ENCODE measurements around the gene HYKK. TPM values are rescaled to one million over a fixed set of nuclear protein-coding genes. Genes with fewer than 3 reads are reported as not detected.

HYKK gene
- total and polyA plus RNA-seq, 2 of the 8 experiments (the other 6 are each of a cell fraction or from before 2014, with no cell fraction given), result 2.0 to 3.7 TPM

GRCh38 chr15:78552597-78552996, 45.2 kb downstream of the HYKK start:
- Histone ChIP-seq H2AK5ac (ENCODE audit: low read depth, low read length) (no peak overlapping the region), H4K8ac (ENCODE audit: extremely low read depth, insufficient read depth, low read length) (no peak overlapping the region), H3K27me3 (replicated peaks in 1 of 4; ENCODE audit: control insufficient read depth in 3 of 4, extremely low read depth in 1 of 4, insufficient read depth in 3 of 4, low read length in 3 of 4) (no peaks in the 10 kb centered on the region), H3K27ac (ENCODE audit: low read depth, low read length) (no peak overlapping the region), H3K4me1 (replicated peaks in 1 of 4; ENCODE audit: control insufficient read depth in 3 of 4, insufficient read depth in 4 of 4, low read length in 3 of 4) (no peaks in the 10 kb centered on the region), H3K79me2 (ENCODE audit: control insufficient read depth in 1 of 2, insufficient read depth in 2 of 2, low read length in 2 of 2) (no peaks in the 10 kb centered on the region), H3K79me1 (ENCODE audit: low read depth, low read length) (no peaks in the 10 kb centered on the region), H2BK5ac (ENCODE audit: low read depth, low read length) (no peak overlapping the region), H4K91ac (replicated peaks; ENCODE audit: insufficient read length, low read length) (no peak overlapping the region), H3K4ac (replicated peaks; ENCODE audit: insufficient read length, low read depth, low read length) (no peak overlapping the region), H4K20me1 (replicated peaks in 1 of 2; ENCODE audit: control insufficient read depth in 1 of 2, insufficient read depth in 2 of 2, low read length in 2 of 2) (peaks cover 0 to 1% of the 10 kb centered on the region in 2 experiments), H3K23me2 (ENCODE audit: low read depth, low read length) (0 out of 2 replicates have a peak, but pooled peaks cover 2% of the 10 kb centered on the region), H3K9ac (replicated peaks in 1 of 4; ENCODE audit: extremely low read depth in 1 of 4, low read depth in 3 of 4, low read length in 3 of 4) (no peak overlapping the region), H3K56ac (replicated peaks; ENCODE audit: insufficient read length, low read depth, low read length) (no peak overlapping the region), H2BK120ac (replicated peaks; ENCODE audit: low read depth, low read length) (no peak overlapping the region), H2BK20ac (ENCODE audit: low read length) (no peak overlapping the region), H3K4me2 (ENCODE audit: insufficient read depth in 1 of 2, low read depth in 2 of 2, low read length in 2 of 2) (no peak overlapping the region), H3K4me3 (ENCODE audit: extremely low read depth in 1 of 4, insufficient read depth in 2 of 4, low read depth in 3 of 4, low read length in 4 of 4) (no peak overlapping the region), H3K9me3 (ENCODE audit: insufficient read depth in 2 of 2, low read depth in 1 of 2, low read length in 1 of 2) (no peaks in the 10 kb centered on the region), H3K14ac (ENCODE audit: insufficient read length) (no peak overlapping the region), H3K18ac (ENCODE audit: extremely low read depth, low read length) (no peak overlapping the region), H3K36me3 (ENCODE audit: control insufficient read depth in 2 of 4, insufficient read depth in 4 of 4, low read length in 3 of 4) (peaks cover 10 to 34% (median 24%) of the 10 kb centered on the region in 4 experiments), H3K23ac (ENCODE audit: insufficient read length) (no peak overlapping the region), H2BK12ac (ENCODE audit: low read depth, low read length) (0 out of 2 replicates have a peak overlapping the region, but pooled peaks have one; percentile 22), H2BK15ac (ENCODE audit: low read length) (no peak overlapping the region), H4K5ac (ENCODE audit: insufficient read length, low read depth, low read length) (no peak overlapping the region), H2AFZ (ENCODE audit: low read length) (no peak overlapping the region)
- ChIA-PET POLR2A (ENCODE audit: partially characterized antibody) (interaction anchor here (1.6 to 3.4 kb wide), 3 partner anchors 12 to 221 kb away, joined by 3 to 11 read pairs (median 11); partner anchors contain the start of genes CHRNA5 and PSMA4), CTCF (ENCODE audit: partially characterized antibody) (interaction anchor here (1.5 kb wide), 2 partner anchors 9 to 12 kb away, joined by 5 to 6 read pairs; partner anchors contain the start of gene CHRNA5)
- no peak for FAIRE-seq
- no peak for DNase-seq (ENCODE audit: low read depth in 1 of 2, low spot score in 2 of 2)
- WGBS, 2 experiments (ENCODE audit: extremely low coverage in 1 of 2, insufficient coverage in 1 of 2, insufficient read length in 1 of 2, insufficient replicate concordance in 2 of 2, low coverage in 1 of 2, low lambda C conversion rate in 2 of 2, missing lambda C conversion rate in 1 of 2), result 93% methylated on average over 5 of the region's 5 CpGs; no CpG with 5 or more reads in 1 of the 2 experiments
- TF ChIP-seq, protein P1, sequence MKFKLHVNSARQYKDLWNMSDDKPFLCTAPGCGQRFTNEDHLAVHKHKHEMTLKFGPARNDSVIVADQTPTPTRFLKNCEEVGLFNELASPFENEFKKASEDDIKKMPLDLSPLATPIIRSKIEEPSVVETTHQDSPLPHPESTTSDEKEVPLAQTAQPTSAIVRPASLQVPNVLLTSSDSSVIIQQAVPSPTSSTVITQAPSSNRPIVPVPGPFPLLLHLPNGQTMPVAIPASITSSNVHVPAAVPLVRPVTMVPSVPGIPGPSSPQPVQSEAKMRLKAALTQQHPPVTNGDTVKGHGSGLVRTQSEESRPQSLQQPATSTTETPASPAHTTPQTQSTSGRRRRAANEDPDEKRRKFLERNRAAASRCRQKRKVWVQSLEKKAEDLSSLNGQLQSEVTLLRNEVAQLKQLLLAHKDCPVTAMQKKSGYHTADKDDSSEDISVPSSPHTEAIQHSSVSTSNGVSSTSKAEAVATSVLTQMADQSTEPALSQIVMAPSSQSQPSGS (IDR thresholded peaks at IDR 0.05; ENCODE audit: low read length), result no peak
- TF ChIP-seq KDM1A (IDR thresholded peaks at IDR 0.05; ENCODE audit: borderline replicate concordance, low read length) (no peak), TEAD4 (IDR thresholded peaks at IDR 0.05; ENCODE audit: low read depth, low read length) (no peak), ZNF274 (IDR thresholded peaks at IDR 0.05; ENCODE audit: borderline replicate concordance, extremely low read depth, low read length) (no peak), GABPA (IDR thresholded peaks at IDR 0.05; ENCODE audit: borderline replicate concordance, insufficient read depth, low read length) (no peak), FOSL1 (IDR thresholded peaks at IDR 0.05; ENCODE audit: insufficient read depth, low read depth, low read length) (no peak), BCL11A (IDR thresholded peaks at IDR 0.05; ENCODE audit: low read depth in 2 of 2, low read length in 2 of 2) (no peak)
